Measurements from ENCODE around the gene VSIG1.

GRCh38 chrX:107996124-107996523 lies 48.7 kb upstream of the VSIG1 start:
- TF ChIP-seq CTCF (IDR thresholded peaks at IDR 0.05) (no peak), POLR2A (IDR thresholded peaks at IDR 0.05) (no peak)
